CD4-positive, alpha-beta T cell treated with Interleukin-21 for 1 hour (primary cell): Measurements from ENCODE around the gene SHROOM4.

Experiments
- DNase-seq: peaks from one replicate; pipeline ENCODE4 v3.0.0-alpha.2; 2020

Gene SHROOM4

GRCh38 chrX:50700921-50701320 lies 113.1 kb downstream of the SHROOM4 start:
- no peak for DNase-seq

GRCh38 chrX:50698944-50699343 lies 115.0 kb downstream of the SHROOM4 start:
- no peak for DNase-seq

DNA sequence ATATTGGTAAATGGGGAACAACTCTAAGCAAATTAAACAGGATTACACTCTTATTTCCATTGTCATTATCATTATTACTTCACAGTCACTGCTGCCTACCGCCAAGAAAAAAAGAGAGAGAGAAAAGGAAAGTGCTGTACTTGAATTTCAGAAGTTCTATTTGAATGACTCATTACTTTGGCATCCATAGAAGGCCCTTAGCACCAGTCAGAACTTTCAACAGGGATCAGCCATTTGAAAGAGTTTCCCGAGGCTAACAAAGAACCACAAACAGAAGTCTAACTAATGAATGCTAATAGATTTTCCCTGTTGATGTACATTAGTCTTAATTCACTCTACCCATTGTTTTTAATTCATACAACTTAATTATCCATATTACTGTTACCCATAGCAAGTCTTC lies 116.3 kb downstream of the SHROOM4 start:
- DNase-seq = no peak

DNA sequence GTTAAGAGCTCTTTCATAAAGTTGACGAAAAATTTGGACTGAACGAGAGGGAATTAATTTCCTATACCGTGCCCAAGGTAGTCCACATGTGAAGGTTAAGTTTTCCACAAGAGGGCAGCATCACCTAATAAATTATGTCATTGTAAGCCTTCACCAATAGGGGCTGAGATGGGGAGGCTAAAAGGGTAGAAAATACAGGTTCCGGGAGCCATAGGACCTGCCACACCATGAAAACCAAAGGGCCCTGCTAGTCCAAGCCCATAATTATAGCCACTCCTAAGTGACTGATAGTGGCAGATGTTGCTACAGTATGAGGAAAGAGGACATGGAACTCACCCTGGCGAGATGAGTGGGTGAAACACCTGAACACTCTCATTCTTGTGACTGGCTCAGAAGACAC lies 122.2 kb downstream of the SHROOM4 start:
- DNase-seq = peak; percentile 33

GRCh38 chrX:50684871-50685270 lies 129.1 kb downstream of the SHROOM4 start:
- DNase-seq = no peak

- no peak for DNase-seq
These were observed 133.0 kb downstream of the SHROOM4 start for GRCh38 chrX:50680990-50681389.

DNA sequence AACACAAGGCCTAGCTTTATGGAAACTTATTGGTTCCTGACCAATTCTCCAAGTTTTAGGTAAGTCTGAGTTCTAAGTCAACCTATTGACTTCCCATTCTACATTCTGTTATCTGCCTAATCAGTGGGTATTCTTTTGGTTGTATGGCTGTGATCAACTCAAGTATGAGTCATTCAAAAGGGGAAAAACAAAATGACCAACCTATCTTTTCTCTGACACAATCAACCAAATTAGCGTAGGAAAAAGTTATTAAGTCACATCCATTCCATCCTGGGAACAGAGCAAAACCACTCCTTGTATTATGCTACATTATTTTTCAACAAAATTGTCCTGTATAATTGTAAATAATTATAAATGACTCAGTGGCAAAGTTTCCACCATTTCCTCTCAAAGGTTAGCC lies 136.2 kb downstream of the SHROOM4 start:
- DNase-seq = no peak

DNA sequence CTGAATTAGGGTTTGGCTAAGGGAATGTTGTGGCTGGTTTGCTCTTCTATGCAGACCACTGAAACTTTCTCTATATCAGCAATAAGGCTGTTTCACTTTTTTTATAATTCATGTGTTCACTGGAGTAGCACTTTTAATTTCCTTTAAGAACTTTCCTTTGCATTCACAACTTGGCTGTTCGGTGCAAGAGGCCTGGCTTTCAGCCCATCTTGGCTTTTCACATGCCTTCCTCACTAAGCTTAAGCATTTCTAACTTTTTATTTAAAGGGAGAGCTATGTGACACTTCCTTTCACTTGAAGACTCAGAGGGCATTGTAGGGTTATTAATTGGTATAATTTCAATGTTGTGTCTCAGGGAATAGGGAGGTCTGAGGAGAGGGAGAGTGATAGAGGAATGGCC lies 142.3 kb downstream of the SHROOM4 start:
- no peak for DNase-seq

DNA sequence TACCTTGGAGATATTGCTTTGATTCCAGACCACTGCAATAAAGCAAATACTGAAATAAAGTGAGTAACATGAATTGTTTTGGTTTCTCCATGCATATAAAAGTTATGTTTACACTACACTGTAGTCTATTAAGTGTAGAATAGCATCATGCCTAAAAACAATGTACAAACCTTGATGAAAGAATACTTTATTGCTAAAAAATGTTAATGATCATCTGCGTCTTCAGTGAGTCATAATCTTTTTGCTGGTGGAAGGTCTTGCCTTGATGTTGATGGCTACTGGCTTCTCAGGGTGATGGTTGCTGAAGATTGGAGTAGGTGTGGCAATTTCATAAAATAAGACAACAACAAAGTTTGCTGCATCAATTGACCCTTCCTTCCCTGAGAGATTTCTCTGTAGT lies 145.1 kb downstream of the SHROOM4 start:
- no peak for DNase-seq

DNA sequence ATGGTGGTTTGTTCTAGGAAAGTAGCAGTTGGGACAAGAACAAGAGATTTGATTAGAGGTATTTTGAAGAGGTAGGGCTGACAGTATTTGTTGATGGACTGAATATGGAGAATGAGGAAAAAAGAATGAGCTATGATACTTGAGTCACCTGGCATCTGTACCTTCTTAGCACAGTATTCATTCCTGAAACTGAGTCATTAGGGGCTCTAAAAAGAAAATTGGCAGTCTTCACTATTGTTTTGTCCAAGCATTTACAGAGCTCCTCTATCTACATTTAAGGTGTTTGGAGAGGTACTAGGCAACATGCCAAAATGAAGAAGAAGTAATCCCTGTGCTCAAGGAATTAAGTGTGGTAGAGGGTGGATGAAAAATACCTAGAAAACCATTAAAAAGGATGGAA lies 165.8 kb downstream of the SHROOM4 start:
- DNase-seq = no peak

- no peak for DNase-seq
These were observed 169.5 kb downstream of the SHROOM4 start for GRCh38 chrX:50644496-50644895.

DNA sequence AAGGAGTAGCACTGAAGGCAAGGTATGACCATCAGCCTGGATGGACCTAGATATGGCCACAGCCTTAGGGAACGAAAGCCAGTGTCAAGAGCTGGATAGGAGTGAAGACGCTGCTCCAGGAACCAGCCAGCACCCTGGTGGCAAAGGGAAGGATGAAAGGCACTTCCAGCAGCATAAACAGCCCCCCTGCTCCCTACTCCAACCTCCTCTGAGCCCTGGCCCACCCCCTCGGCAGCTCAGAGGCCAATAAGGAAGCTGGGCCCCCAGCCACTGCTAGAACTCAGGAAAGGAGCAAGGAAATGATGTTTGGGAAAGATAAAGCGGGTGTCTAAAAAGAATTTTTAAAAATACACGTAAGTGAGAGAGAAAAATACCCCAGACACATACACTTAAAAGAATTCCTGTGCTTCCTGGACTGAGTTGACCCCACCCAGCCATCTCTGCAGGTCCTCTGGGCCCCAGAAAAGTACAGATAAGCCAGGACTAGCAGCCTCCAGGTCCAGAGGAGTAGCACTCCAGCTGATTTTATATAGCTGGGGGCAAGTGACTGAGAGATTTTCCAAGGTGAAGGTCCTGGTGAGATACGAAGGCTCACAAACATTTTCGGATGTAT lies 170.4 kb downstream of the SHROOM4 start:
- DNase-seq = no peak

DNA sequence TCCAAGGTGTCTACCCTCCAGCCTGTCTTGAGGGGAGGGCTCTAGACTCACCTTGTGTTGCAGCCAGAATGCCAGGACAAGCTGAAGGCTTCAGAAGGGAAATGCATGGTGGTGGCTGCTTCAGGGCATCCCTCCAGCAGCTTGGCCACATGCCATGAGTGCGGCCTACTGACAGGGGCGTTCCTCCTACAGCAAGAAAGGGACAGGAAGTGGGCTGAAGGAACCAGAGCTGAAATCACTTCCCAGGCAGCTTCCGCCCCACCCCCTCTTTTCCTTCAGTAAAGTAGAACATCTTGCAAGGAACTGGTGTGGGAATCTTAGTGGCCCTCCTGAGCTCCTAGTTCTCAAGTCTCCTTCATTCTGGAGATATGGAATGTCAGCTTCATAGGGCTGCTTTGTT lies 175.9 kb downstream of the SHROOM4 start:
- no peak for DNase-seq

DNA sequence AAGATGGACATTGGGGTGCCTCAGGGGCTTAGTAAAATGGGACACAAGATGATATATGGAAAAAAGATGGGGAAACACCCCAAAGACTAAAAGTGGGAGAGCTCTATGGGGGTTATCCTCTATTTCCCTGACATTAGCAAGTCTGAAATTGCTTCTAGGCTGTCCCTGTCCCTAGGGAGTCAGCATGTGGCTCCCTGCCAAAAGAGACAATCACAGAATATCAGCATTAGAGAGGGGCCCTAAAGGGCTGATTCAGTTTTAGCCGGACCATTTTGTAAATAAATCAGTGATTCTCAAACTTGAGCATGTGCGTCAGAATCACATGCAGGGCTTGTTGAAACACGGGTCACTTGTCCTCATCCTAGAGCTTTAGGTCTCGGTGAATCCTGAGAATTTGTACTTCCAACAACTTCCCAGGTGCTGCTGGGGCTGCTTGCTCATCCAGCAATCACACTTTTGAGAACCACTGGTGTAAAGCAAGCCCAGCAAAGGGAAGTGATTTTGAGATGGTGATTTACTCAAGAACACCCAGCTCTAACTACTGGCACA lies 178.1 kb downstream of the SHROOM4 start:
- DNase-seq = no peak

DNA sequence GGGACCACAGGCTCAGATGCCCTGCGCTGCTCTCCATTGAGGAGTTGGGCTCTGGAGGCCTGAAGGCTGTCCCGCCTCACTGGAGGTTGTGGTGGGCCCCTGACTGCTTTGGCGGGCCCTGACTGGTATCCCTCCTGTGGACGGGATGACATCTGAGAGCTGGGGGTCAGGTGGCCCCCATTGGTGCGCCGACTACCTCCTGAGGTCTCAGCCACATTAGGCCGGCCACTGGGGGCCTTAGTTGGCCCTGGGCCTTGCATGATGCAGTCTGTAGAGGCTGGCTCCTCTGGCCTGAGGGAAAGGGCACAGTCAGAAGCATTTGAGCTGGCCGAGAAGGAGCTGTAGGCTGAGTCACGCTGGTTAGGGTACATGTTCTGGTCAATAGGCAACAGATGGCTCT lies 178.8 kb downstream of the SHROOM4 start:
- DNase-seq = no peak

DNA sequence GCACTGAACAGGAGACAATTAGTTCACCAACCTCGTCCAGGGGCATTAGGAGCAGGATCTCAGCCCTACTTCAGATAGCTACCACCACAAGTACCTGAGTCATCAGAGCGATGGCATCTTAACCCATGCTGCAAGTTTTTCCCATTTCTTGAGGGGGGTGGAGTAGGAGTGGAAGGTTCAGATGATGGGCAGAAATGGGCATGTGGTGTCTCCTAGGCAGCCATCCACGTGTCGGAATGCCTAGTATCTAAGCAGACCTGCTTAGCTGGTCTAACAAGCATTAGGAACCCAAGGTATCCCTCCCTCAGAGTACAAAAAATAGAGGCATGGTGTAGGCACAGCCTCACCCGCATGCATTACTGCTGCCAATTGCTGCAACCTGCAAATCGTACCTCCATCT lies 184.2 kb downstream of the SHROOM4 start:
- no peak for DNase-seq

- no peak for DNase-seq
These were observed 186.3 kb downstream of the SHROOM4 start for GRCh38 chrX:50627696-50628095.

DNA sequence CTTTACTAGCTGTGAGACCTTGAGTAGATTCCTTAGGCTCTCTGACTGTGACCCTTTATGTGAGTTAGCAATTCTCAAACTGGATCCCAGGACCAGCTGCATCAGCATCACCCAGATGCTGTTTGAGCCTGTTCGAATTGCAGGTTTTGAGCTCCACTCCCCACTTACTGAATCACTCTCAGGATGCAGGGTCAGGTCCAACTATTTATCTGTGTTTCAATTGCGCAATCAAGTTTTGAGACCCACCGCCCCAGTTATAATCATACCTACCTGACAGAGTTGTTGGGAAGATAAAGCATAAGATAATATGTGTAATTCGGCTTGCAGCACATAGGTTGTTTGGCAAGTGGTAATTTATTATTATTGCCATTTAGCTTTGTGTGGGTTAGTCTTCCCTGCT lies 187.6 kb downstream of the SHROOM4 start:
- no peak for DNase-seq

DNA sequence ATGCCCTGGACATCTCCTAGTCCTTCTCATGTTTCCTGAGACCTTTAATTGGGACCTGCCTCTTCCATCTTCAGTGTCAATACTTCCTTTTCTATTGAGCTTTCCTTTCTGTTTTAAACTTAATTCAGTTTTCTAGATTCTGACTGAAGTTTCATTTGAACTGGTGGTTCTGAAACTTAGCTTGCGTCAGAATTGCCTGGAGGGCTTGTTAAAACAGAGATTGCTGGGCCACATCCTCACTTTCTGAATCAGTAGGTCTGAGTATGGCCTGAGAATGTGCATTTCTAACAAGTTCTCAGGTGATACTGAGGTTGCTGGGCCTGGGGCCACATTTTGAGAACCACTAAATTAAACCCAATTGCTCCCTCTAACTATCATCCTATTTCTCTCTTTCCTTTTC lies 191.2 kb downstream of the SHROOM4 start:
- DNase-seq = no peak

GRCh38 chrX:50618788-50619558 lies 195.0 kb downstream of the SHROOM4 start:
- no peak for DNase-seq

GRCh38 chrX:50617183-50617582 lies 196.8 kb downstream of the SHROOM4 start:
- no peak for DNase-seq

GRCh38 chrX:50615570-50616158 lies 198.3 kb downstream of the SHROOM4 start:
- no peak for DNase-seq

DNA sequence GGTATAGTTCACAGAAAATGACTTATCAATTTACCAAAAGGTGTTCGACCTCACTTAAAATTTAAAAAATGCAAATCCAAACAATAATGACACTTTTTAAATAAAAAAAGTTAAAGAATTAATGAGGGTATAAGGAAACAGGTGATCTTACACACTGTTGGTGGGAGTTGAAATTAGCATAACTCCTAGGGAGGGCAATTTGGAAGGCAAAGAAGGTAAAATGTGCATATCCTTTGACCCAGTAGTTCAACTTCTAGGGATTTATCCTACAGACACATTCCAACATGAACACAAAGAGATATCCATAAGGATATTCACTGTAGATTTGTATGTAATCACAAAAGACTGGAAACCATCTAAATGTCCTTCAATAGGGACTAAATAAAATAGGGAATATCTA lies 199.5 kb downstream of the SHROOM4 start:
- DNase-seq = no peak

DNA sequence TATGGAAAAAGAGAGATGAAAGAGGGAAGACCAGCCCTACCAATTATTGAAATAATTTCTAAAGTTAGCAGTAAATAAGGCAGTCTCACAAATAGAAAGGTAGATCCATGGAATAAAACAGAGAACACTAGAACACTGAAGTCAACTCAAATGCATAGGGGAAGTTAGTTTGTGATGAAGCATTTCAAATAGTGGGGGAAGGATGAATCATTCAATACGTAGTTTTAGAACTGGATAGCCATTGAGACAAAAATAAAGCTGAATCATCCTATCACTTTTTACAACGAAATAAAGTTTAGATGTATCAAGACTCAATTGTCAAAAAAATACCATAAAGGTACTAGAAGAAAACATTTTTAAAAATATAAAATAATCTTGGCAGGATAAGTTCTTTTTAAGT lies 200.1 kb downstream of the SHROOM4 start:
- DNase-seq = no peak
